IMR-90 (cell line): ENCODE results near the gene POLR1E. TPM values are rescaled to one million over a fixed set of nuclear protein-coding genes. Genes with fewer than 3 reads are reported as not detected.

Experiments used
- ATAC-seq: fragments of 200-7000 bp; cut with Tn5 transposase; 2 replicates; pipeline ENCODE4 v1.9.1; 2020; ENCODE audit warnings: low read depth, mild to moderate bottlenecking, moderate library complexity
- BruUV-seq: library from RNA; stranded (reverse); fragments of 400-500 nt; replicated peaks from 2 replicates; lab custom pipeline; 2021; lab: Mats Ljungman, UMichigan
- CTCF ChIA-PET: fragments of 300-600 bp; formaldehyde crosslinking; extraction: SDS; loops from one replicate; lab custom pipeline; 2021; ENCODE audit warnings: antibody characterized with exemption; lab: Yijun Ruan, JAX
- POLR2A ChIA-PET: fragments of 300-600 bp; sonication (Branson Sonifier 250); formaldehyde crosslinking; loops from one replicate; lab custom pipeline; 2022; ENCODE audit warnings: antibody characterized with exemption; ENCODE audit not compliant: unreplicated experiment; lab: Charles Lee
- DNase-seq: peaks from one replicate; pipeline ENCODE4 v3.0.0; 2013
- H2AFZ ChIP-seq: replicated peaks from 2 replicates; pipeline ENCODE3; 2013; ENCODE audit warnings: low read length, mild to moderate bottlenecking; ENCODE audit not compliant: poor library complexity
- H2AK5ac ChIP-seq: 2 replicates; pipeline ENCODE4 v1.6.1; 2013; ENCODE audit warnings: low read depth, low read length, inconsistent platforms
- H2AK9ac ChIP-seq: replicated peaks from 2 replicates; pipeline ENCODE3; 2013; ENCODE audit warnings: mild to moderate bottlenecking, low read depth, low read length, moderate library complexity; ENCODE audit not compliant: poor library complexity
- H2BK120ac ChIP-seq: 2 replicates; pipeline ENCODE4 v1.6.1; 2013; ENCODE audit warnings: low read depth, low read length, inconsistent platforms
- H2BK15ac ChIP-seq: 3 replicates; pipeline ENCODE4 v1.6.1; 2013; ENCODE audit warnings: low read depth, low read length, inconsistent platforms
- H2BK20ac ChIP-seq: 2 replicates; pipeline ENCODE4 v1.6.1; 2013; ENCODE audit warnings: low read depth, mild to moderate bottlenecking, inconsistent platforms, low read length, moderate library complexity
- H2BK5ac ChIP-seq: 2 replicates; pipeline ENCODE4 v1.6.1; 2013; ENCODE audit warnings: mild to moderate bottlenecking, low read depth, low read length, inconsistent platforms; ENCODE audit not compliant: poor library complexity, severe bottlenecking
- H3K14ac ChIP-seq: replicated peaks from 2 replicates; pipeline ENCODE4 v1.6.1; 2013; ENCODE audit warnings: low read depth, low read length, inconsistent platforms
- H3K18ac ChIP-seq: 2 replicates; pipeline ENCODE4 v1.6.1; 2013; ENCODE audit warnings: low read depth, low read length, control low read depth
- H3K23ac ChIP-seq: 2 replicates; pipeline ENCODE4 v1.6.1; 2013; ENCODE audit warnings: low read depth, low read length, inconsistent platforms
- H3K27ac ChIP-seq: 2 replicates; pipeline ENCODE4 v1.5.1; 2013; ENCODE audit warnings: mild to moderate bottlenecking, control low read depth, low read length; ENCODE audit not compliant: insufficient read depth
- H3K27me3 ChIP-seq: 2 replicates; pipeline ENCODE4 v1.6.1; 2013; ENCODE audit warnings: low read length; ENCODE audit not compliant: control insufficient read depth, insufficient read depth
- H3K36me3 ChIP-seq: 2 replicates; pipeline ENCODE4 v1.6.1; 2013; ENCODE audit warnings: low read length, mixed read lengths; ENCODE audit not compliant: control insufficient read depth, insufficient read depth
- H3K4ac ChIP-seq: 2 replicates; pipeline ENCODE4 v1.6.1; 2013; ENCODE audit warnings: low read depth, low read length, inconsistent platforms
- H3K4me1 ChIP-seq: 2 replicates; pipeline ENCODE4 v1.6.1; 2013; ENCODE audit warnings: low read length, mixed read lengths; ENCODE audit not compliant: control insufficient read depth, insufficient read depth
- H3K4me2 ChIP-seq: 2 replicates; pipeline ENCODE4 v1.6.1; 2013; ENCODE audit warnings: low read depth, mild to moderate bottlenecking, control low read depth, low read length, moderate library complexity
- H3K4me3 ChIP-seq: 2 replicates; pipeline ENCODE4 v1.5.1; 2013; ENCODE audit warnings: low read depth, mild to moderate bottlenecking, control low read depth, low read length, moderate library complexity; ENCODE audit not compliant: insufficient read depth
- H3K56ac ChIP-seq: 2 replicates; pipeline ENCODE4 v1.6.1; 2013; ENCODE audit warnings: low read length, inconsistent platforms; ENCODE audit not compliant: insufficient read depth; ENCODE audit errors: extremely low read depth
- H3K79me1 ChIP-seq, 2 experiments: 2 replicates each; pipeline ENCODE4 v1.6.1; 2013; ENCODE audit warnings: low read length in 2 of 2, inconsistent platforms in 1 of 2, low read depth in 1 of 2
- H3K9ac ChIP-seq: 2 replicates; pipeline ENCODE4 v1.6.1; 2013; ENCODE audit warnings: low read depth, low read length, control low read depth
- H3K9me1 ChIP-seq: 2 replicates; pipeline ENCODE4 v1.6.1; 2013; ENCODE audit warnings: low read length, inconsistent platforms; ENCODE audit not compliant: insufficient read depth
- H3K9me3 ChIP-seq: 2 replicates; pipeline ENCODE4 v1.6.1; 2013; ENCODE audit warnings: low read length; ENCODE audit not compliant: control insufficient read depth, insufficient read depth
- H4K20me1 ChIP-seq: 2 replicates; pipeline ENCODE4 v1.6.1; 2013; ENCODE audit warnings: low read length, inconsistent platforms; ENCODE audit not compliant: insufficient read depth
- H4K5ac ChIP-seq: 2 replicates; pipeline ENCODE4 v1.6.1; 2013; ENCODE audit warnings: mild to moderate bottlenecking, low read depth, low read length, control low read depth
- H4K8ac ChIP-seq, 2 experiments: 2 replicates each; pipeline ENCODE4 v1.6.1; 2013; ENCODE audit warnings: low read depth in 2 of 2, low read length in 2 of 2, control low read depth in 1 of 2, inconsistent platforms in 1 of 2
- H4K91ac ChIP-seq: 2 replicates; pipeline ENCODE4 v1.6.1; 2013; ENCODE audit warnings: low read depth, low read length, inconsistent platforms; ENCODE audit not compliant: insufficient read depth
- BHLHE40 ChIP-seq: fragments of 150-350 bp; IDR thresholded peaks from 2 replicates; pipeline ENCODE4 v1.6.1; 2016; ENCODE audit warnings: mild to moderate bottlenecking, low read depth, low read length
- CEBPB ChIP-seq: IDR thresholded peaks from 2 replicates; pipeline ENCODE4 v1.6.1; 2012; ENCODE audit warnings: low read depth, low read length, improper control_type of control experiment
- CHD1 ChIP-seq: IDR thresholded peaks from 2 replicates; pipeline ENCODE4 v1.6.1; 2012; ENCODE audit warnings: low read depth, low read length, improper control_type of control experiment
- FOS ChIP-seq: fragments of 150-350 bp; IDR thresholded peaks from 2 replicates; pipeline ENCODE4 v1.6.1; 2016; ENCODE audit warnings: low read depth, low read length
- MAFK ChIP-seq: IDR thresholded peaks from 2 replicates; pipeline ENCODE4 v1.6.1; 2012; ENCODE audit warnings: low read depth, low read length, improper control_type of control experiment
- MAZ ChIP-seq: IDR thresholded peaks from 2 replicates; pipeline ENCODE4 v1.6.1; 2012; ENCODE audit warnings: low read depth, mild to moderate bottlenecking, low read length, improper control_type of control experiment, moderate library complexity, borderline replicate concordance
- MXI1 ChIP-seq: IDR thresholded peaks from 2 replicates; pipeline ENCODE4 v1.6.1; 2012; ENCODE audit warnings: low read depth, mild to moderate bottlenecking, low read length, moderate library complexity, borderline replicate concordance
- NFE2L2 ChIP-seq: fragments of 150-350 bp; IDR thresholded peaks from 2 replicates; pipeline ENCODE4 v1.6.1; 2016; ENCODE audit warnings: low read depth, mild to moderate bottlenecking, low read length
- POLR2A ChIP-seq: IDR thresholded peaks from 2 replicates; pipeline ENCODE4 v1.6.1; 2012; ENCODE audit warnings: mild to moderate bottlenecking, low read depth, low read length
- RAD21 ChIP-seq: IDR thresholded peaks from 2 replicates; pipeline ENCODE4 v1.6.1; 2012; ENCODE audit warnings: low read length, improper control_type of control experiment
- RCOR1 ChIP-seq: IDR thresholded peaks from 2 replicates; pipeline ENCODE4 v1.6.1; 2012; ENCODE audit warnings: mild to moderate bottlenecking, low read length, improper control_type of control experiment; ENCODE audit not compliant: insufficient replicate concordance
- RFX5 ChIP-seq: IDR thresholded peaks from 2 replicates; pipeline ENCODE4 v1.8.0; 2012; ENCODE audit warnings: low read depth, mild to moderate bottlenecking, low read length, moderate library complexity
- SMC3 ChIP-seq: fragments of 150-350 bp; IDR thresholded peaks from 2 replicates; pipeline ENCODE4 v1.6.1; 2016; ENCODE audit warnings: low read depth, mild to moderate bottlenecking, antibody characterized with exemption, low read length, moderate library complexity
- WGBS, 2 experiments: methylation state at CpG; one replicate each; pipeline versions ENCODE4 v1.1.5 to v1.1.7; 2013; ENCODE audit warnings: missing lambda C conversion rate in 2 of 2; ENCODE audit not compliant: insufficient read length in 1 of 2; ENCODE audit errors: extremely low coverage in 2 of 2; 5-methylcytosine and 5-hydroxymethylcytosine counted together
- dilution Hi-C: fragments of 300-500 bp; cut with HindIII; formaldehyde crosslinking; loops from one replicate; pipeline ENCODE4 v1.14.3; 2018; ENCODE audit warnings: low sequenced_read_pairs; ENCODE audit not compliant: unreplicated experiment
- in situ Hi-C: fragments of 300-500 bp; cut with MboI; formaldehyde crosslinking; loops from 3 replicates; pipeline ENCODE4 v1.14.3; 2019; ENCODE audit warnings: low sequenced_read_pairs, inconsistent platforms, mixed read lengths
- intact Hi-C: fragments of 100-400 bp; cut with micrococcal nuclease; formaldehyde crosslinking; loops from 2 replicates; pipeline ENCODE4 v1.10.0; 2022
- polyA plus RNA-seq, 3 experiments: library from polyadenylated mRNA; depleted of rRNA; stranded (reverse); fragments of >200 nt; gene quantifications; 2 replicates each; pipeline ENCODE4 v1.2.3, GENCODE V29; 2012; ENCODE audit warnings: low replicate concordance in 1 of 3
- total RNA-seq: library from RNA; depleted of rRNA; stranded (reverse); fragments of >200 nt; gene quantifications from 2 replicates; pipeline ENCODE4 v1.2.3, GENCODE V29; 2012
- TF ChIP-seq, protein P1 (sequence below): fragments of 150-350 bp; IDR thresholded peaks from 2 replicates; pipeline ENCODE4 v1.6.1; 2017; ENCODE audit warnings: mild to moderate bottlenecking, antibody characterized with exemption, low read length, low read depth
- TF ChIP-seq, protein P2 (sequence below): fragments of 150-350 bp; IDR thresholded peaks from 2 replicates; pipeline ENCODE4 v1.6.1; 2016; ENCODE audit warnings: low read depth, mild to moderate bottlenecking, low read length, moderate library complexity, borderline replicate concordance
- TF ChIP-seq, protein P3 (sequence below): conservative IDR thresholded peaks from 2 replicates; pipeline ENCODE4 v1.5.1; 2012; ENCODE audit warnings: mild to moderate bottlenecking, low read depth, low read length, improper control_type of control experiment

POLR1E gene
- total and polyA plus RNA-seq, 2 of the 4 experiments (the other 2 are of a cell fraction): 48.0 to 71.9 TPM

DNA sequence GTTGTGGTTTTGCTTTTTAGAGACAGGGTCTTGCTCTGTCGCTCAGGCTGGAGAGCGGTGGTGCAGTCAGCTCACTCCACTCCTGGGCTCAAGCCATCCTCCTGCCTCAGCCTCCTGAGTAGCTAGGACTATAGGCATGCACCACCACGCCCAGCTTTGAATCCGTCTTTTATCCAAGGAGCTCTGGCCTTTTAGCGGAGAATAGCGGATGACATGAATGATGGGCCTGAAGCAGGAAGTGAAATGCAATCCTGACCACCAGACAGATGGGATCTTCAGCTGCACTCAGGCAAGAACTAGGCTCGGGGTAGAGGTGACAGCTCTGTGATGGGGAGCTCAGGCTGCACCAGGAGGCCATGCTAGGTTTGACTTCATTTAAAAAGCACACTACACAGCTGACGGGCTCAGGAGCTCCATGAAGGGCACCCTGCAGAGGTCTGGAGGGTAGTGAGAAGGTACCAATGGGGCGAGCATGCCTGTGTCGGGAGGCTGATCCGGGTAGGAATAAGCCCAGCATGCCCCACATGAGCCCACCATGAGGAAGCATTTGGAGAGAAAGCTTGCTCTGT is 21.9 kb downstream of the POLR1E start:
- no peak overlapping the region for H4K5ac ChIP-seq
- BruUV-seq: no TSS peak
- DNase-seq (no peak), ATAC-seq (no peak)
- H3K4me3 ChIP-seq: no peak overlapping the region
- H3K9me3 ChIP-seq: no peaks in the 10 kb centered on the region
- H2BK120ac ChIP-seq: no peak overlapping the region
- no peaks in the 10 kb centered on the region for H3K27me3 ChIP-seq
- no peak overlapping the region for H3K4ac ChIP-seq
- no peak overlapping the region for H3K27ac ChIP-seq
- POLR2A ChIA-PET: no interaction called here
- H2AFZ ChIP-seq: peak overlapping the region; percentile 8
- dilution Hi-C loops: no loop called here
- peaks cover 6% of the 10 kb centered on the region; the same call in 1 of the 2 replicates for H3K9me1 ChIP-seq
- no peak overlapping the region for H3K18ac ChIP-seq
- WGBS, 2 experiments: no CpG with 5 or more reads among the region's 11 CpGs
- H3K4me2 ChIP-seq: no peak overlapping the region
- H3K14ac ChIP-seq: no peak overlapping the region
- CTCF ChIA-PET: interaction anchor here (0.6 kb wide), 1 partner anchor 613 kb away, joined by 5 read pairs; no protein-coding TSS in a partner anchor
- no peak overlapping the region for H3K9ac ChIP-seq
- no peaks in the 10 kb centered on the region for H3K4me1 ChIP-seq
- H2BK20ac ChIP-seq: no peak overlapping the region
- TF ChIP-seq, protein P1, sequence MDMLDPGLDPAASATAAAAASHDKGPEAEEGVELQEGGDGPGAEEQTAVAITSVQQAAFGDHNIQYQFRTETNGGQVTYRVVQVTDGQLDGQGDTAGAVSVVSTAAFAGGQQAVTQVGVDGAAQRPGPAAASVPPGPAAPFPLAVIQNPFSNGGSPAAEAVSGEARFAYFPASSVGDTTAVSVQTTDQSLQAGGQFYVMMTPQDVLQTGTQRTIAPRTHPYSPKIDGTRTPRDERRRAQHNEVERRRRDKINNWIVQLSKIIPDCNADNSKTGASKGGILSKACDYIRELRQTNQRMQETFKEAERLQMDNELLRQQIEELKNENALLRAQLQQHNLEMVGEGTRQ: no peak
- TF ChIP-seq RAD21: no peak
- no peak for TF ChIP-seq BHLHE40
- no peak for TF ChIP-seq RFX5
- TF ChIP-seq SMC3: no peak
- TF ChIP-seq NFE2L2: no peak
- no peak for TF ChIP-seq RCOR1
- TF ChIP-seq FOS: no peak
- no peak for TF ChIP-seq CHD1
- TF ChIP-seq POLR2A: no peak
- TF ChIP-seq, protein P2, sequence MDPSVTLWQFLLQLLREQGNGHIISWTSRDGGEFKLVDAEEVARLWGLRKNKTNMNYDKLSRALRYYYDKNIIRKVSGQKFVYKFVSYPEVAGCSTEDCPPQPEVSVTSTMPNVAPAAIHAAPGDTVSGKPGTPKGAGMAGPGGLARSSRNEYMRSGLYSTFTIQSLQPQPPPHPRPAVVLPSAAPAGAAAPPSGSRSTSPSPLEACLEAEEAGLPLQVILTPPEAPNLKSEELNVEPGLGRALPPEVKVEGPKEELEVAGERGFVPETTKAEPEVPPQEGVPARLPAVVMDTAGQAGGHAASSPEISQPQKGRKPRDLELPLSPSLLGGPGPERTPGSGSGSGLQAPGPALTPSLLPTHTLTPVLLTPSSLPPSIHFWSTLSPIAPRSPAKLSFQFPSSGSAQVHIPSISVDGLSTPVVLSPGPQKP: no peak
- TF ChIP-seq MAFK: no peak
- TF ChIP-seq CEBPB: no peak
- no peak for TF ChIP-seq MAZ
- TF ChIP-seq, protein P3, sequence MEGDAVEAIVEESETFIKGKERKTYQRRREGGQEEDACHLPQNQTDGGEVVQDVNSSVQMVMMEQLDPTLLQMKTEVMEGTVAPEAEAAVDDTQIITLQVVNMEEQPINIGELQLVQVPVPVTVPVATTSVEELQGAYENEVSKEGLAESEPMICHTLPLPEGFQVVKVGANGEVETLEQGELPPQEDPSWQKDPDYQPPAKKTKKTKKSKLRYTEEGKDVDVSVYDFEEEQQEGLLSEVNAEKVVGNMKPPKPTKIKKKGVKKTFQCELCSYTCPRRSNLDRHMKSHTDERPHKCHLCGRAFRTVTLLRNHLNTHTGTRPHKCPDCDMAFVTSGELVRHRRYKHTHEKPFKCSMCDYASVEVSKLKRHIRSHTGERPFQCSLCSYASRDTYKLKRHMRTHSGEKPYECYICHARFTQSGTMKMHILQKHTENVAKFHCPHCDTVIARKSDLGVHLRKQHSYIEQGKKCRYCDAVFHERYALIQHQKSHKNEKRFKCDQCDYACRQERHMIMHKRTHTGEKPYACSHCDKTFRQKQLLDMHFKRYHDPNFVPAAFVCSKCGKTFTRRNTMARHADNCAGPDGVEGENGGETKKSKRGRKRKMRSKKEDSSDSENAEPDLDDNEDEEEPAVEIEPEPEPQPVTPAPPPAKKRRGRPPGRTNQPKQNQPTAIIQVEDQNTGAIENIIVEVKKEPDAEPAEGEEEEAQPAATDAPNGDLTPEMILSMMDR: no peak
- TF ChIP-seq MXI1: no peak
- H3K36me3 ChIP-seq: peaks cover 32% of the 10 kb centered on the region
- H2AK5ac ChIP-seq: no peak overlapping the region
- no peak overlapping the region for H4K8ac ChIP-seq
- peaks cover 0 to under 1% of the 10 kb centered on the region in 2 experiments; a peak in 1 of 4 replicates for H3K79me1 ChIP-seq
- H2BK15ac ChIP-seq: no peak overlapping the region
- H3K56ac ChIP-seq: no peak overlapping the region
- no peak overlapping the region for H2BK5ac ChIP-seq
- H4K20me1 ChIP-seq: 0 out of 2 replicates have a peak, but pooled peaks cover 3% of the 10 kb centered on the region
- no peak overlapping the region for H3K23ac ChIP-seq
- in situ Hi-C loops: no loop called here
- no peak overlapping the region for H2AK9ac ChIP-seq
- intact Hi-C loops: no loop called here
- no peak overlapping the region for H4K91ac ChIP-seq
